Sigmoid colon (tissue), 4 donors: ENCODE measurements around the gene CAMTA1.

Experiments
- POLR2A ChIP-seq, 2 donors: fragments of 450-650 bp; IDR thresholded peaks; one replicate each; pipeline ENCODE4 v1.6.1; 2016; ENCODE audit warnings: antibody characterized with exemption in 2 of 2, mild to moderate bottlenecking in 2 of 2, moderate library complexity in 2 of 2
- POLR2AphosphoS5 ChIP-seq, 4 donors: sonication (generic); formaldehyde crosslinking; IDR thresholded peaks; one replicate each; pipeline ENCODE4 v1.6.1; 2017; ENCODE audit warnings: antibody characterized with exemption in 4 of 4
- TF ChIP-seq, protein P1 (sequence below), 4 experiments: fragments of 450-650 bp in 3 of 4; fragments of 200-600 bp in 1 of 4; IDR thresholded peaks; one replicate each; pipeline ENCODE4 v1.5.1; 2016 to 2019; ENCODE audit warnings: antibody characterized with exemption in 4 of 4, mild to moderate bottlenecking in 3 of 4, moderate library complexity in 2 of 4

DNA sequence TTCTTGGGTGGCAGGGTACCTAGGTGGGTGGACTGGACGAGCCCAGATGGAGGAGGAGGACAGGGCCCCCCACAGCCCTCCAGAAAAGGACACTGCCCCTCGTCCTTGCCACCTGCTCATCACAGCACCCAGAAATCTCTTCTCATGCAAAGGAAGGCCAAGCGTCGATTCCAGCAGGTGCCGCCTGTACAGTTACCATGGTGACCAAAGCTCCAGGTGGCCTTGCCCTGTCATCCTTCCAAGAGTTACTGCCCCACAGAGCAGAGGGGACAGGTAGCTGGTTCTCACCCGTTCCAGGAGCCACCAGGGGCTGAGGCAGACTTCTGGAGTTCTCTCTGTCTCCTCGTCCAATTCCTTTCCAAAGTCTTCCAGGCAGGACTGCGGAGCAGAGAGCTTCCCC lies 865.9 kb downstream of the CAMTA1 start:
- TF ChIP-seq POLR2A (IDR thresholded peaks at IDR 0.05) = no peak
- TF ChIP-seq POLR2AphosphoS5 (IDR thresholded peaks at IDR 0.05) = no peak
- TF ChIP-seq, protein P1, sequence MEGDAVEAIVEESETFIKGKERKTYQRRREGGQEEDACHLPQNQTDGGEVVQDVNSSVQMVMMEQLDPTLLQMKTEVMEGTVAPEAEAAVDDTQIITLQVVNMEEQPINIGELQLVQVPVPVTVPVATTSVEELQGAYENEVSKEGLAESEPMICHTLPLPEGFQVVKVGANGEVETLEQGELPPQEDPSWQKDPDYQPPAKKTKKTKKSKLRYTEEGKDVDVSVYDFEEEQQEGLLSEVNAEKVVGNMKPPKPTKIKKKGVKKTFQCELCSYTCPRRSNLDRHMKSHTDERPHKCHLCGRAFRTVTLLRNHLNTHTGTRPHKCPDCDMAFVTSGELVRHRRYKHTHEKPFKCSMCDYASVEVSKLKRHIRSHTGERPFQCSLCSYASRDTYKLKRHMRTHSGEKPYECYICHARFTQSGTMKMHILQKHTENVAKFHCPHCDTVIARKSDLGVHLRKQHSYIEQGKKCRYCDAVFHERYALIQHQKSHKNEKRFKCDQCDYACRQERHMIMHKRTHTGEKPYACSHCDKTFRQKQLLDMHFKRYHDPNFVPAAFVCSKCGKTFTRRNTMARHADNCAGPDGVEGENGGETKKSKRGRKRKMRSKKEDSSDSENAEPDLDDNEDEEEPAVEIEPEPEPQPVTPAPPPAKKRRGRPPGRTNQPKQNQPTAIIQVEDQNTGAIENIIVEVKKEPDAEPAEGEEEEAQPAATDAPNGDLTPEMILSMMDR (IDR thresholded peaks at IDR 0.05) = no peak
